ENCODE results near the gene LMAN2. TPM values are rescaled to one million over a fixed set of nuclear protein-coding genes. Genes with fewer than 3 reads are reported as not detected.
"Not testable (repeated sequence)": the region's sequence is repeated elsewhere in the genome, so short reads cannot be mapped to it uniquely, and the experiment has no call there.

LMAN2 gene
- total RNA-seq, 2 donors from 2014 or later, result 96.7 to 108 TPM

DNA sequence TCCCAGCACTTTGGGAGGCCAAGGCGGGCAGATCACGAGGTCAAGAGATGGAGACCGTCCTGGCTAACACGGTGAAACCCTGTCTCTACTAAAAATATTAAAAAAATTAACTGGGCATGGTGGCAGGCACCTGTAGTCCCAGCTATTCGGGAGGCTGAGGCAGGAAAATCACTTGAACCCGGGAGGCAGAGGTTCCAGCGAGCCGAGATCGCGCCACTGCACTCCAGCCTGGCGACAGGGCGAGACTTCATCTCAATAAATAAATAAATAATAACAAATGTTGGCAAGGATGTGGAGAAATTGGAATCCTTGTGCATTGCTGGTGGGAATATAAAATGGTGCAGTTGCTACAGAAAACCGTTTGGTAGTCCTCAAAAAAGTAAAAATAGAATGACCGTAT, 8.5 kb downstream of the LMAN2 start:
- H3K9me3 Mint-ChIP-seq; ATAC-seq; H3K27ac Mint-ChIP-seq; DNase-seq (ENCODE audit: low spot score in 2 of 2): not testable (repeated sequence)
- H3K36me3 Mint-ChIP-seq, result peaks cover 12 to 21% of the 10 kb centered on the region in 2 donors

DNA sequence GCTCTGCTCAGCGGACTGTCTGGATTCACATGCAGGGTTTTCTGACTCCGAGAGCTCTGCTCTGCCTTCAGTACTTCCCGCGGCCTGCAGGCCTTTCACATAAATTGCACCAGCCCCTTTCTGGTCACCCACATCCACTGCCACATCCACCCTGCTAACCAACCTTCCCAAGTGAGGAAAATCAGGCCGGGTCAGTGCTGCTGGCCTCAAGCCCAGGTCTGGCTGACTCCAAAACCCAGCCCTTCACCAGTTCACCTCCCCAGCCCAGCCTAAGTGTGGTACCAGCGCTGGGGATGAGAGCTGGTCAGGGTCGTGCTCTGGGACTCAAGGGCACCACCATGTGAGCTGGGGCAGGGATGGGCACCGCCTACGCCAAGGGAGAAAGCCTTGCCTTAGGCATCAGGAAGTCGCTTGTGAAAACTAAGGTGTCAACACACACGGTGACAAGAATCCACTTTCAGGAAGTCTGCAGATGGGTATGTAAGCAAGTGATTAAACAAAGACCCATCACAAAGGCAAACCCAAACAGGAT, 12.3 kb downstream of the LMAN2 start:
- H3K9me3 Mint-ChIP-seq, result no peaks in the 10 kb centered on the region
- ATAC-seq, result no peak
- H3K27ac Mint-ChIP-seq, result peak overlapping the region; percentile 22 to 70
- DNase-seq (ENCODE audit: low spot score in 2 of 2), result no peak
- H3K36me3 Mint-ChIP-seq, result peaks cover 18 to 32% of the 10 kb centered on the region in 2 donors

- DNase-seq (ENCODE audit: low spot score in 2 of 2) (no peak), ATAC-seq (no peak)
- peaks cover 22 to 32% of the 10 kb centered on the region in 2 donors for H3K36me3 Mint-ChIP-seq
- no peaks in the 10 kb centered on the region for H3K9me3 Mint-ChIP-seq
- H3K27ac Mint-ChIP-seq, result peak overlapping the region; percentile 22 to 53
Measured at GRCh38 chr5:177338251-177339106, 13.0 kb downstream of the LMAN2 start.

DNA sequence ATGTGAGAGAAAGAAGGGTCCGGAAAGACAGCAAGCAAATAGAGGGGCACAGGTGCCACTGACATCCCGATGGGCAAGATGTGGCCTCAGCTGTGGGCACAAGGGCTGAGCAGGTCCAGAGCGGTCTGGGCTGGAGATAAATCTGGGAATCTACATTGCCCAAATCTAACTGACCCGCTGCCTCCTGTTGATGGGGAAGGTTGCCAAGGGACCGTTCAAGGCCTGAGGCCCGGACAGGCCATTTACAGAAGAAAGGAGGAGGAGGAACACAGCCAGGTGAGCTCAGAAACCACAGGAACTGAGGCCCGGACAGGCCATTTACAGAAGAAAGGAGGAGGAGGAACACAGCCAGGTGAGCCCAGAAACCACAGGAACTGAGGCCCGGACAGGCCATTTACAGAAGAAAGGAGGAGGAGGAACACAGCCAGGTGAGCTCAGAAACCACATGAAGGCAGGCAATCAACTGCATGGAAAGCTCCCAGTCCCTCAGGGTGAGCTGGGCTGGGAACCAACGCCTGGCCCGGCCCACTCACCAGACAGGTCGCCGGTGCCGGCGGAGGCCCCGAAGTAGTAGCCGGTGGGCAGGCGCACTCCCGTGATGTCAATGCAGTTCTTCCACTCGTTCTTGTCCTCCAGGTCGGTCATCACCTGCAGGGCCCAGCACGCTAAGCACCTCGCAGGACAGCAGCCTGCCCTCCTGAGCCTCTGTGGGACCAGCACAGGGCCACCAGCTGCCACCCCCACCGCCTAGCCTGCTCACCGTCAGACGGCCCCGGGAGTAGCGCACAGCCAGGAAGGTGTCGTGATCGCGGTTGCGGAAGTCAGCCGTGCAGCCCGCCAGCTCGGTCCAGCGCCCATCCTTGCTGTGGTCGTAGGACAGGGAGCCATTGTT, 14.6 kb downstream of the LMAN2 start:
- H3K27ac Mint-ChIP-seq, result peak overlapping the region; percentile 25 to 60
- H3K36me3 Mint-ChIP-seq, result peaks cover 22 to 32% of the 10 kb centered on the region in 2 donors

DNA sequence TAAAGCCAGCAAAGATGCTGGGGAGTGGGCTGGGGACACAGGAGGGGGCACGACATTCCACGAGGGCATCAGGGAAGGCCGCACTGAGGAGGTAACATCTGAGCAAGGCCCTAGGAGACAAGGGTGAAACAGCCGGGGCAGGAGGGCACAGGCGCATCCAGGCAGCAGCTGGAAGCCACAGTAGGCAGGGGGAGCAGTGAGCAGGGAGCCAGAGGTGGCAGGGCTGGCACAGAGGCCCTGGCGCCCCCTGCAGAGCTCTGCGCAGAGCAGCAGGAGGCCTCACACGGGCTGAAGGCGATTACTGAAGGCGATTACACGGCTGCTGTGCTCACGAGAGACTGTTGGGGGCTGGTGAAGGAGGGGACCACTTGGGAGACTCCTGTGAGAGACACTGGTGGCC, 15.4 kb downstream of the LMAN2 start:
- ATAC-seq (peak; percentile 59 to 83), DNase-seq (ENCODE audit: low spot score in 2 of 2) (peak in 1 of 2 donors; percentile 48)
- Mint-ChIP-seq H3K36me3 (peaks cover 18 to 24% of the 10 kb centered on the region in 2 donors), H3K27ac (peak overlapping the region; percentile 25 to 60), H3K9me3 (no peaks in the 10 kb centered on the region)

More for the DNA sequence above, 14.6 kb downstream of the LMAN2 start:
- no peak for DNase-seq (ENCODE audit: low spot score in 2 of 2)
- ATAC-seq, result no peak
- H3K9me3 Mint-ChIP-seq, result no peaks in the 10 kb centered on the region

DNA sequence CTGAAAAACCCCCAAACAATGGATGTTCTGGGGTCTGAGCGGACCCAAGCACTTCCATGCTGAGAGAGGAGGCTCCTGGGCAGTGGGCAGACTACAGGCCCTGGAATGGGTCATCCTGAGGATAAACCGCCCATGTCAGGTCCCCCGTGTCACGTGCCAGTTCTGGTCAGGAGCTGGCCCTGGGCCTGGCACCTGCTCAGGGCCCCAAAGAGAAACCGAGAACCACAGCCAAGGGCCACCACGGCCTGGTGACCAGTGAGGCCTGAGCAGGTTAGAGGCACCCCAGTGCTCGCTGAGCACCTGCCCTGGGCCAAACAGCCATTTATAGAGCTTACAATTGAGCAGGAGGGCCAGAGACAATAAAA, 15.8 kb downstream of the LMAN2 start:
- H3K36me3 Mint-ChIP-seq, result peaks cover 18 to 24% of the 10 kb centered on the region in 2 donors
- peak overlapping the region; percentile 19 to 65 for H3K27ac Mint-ChIP-seq
- H3K9me3 Mint-ChIP-seq, result no peaks in the 10 kb centered on the region
- ATAC-seq (no peak), DNase-seq (ENCODE audit: low spot score in 2 of 2) (no peak)

GRCh38 chr5:177334781-177335700, 16.4 kb downstream of the LMAN2 start:
- H3K27ac Mint-ChIP-seq, result peak overlapping the region in 1 of 2 donors; percentile 65
- H3K36me3 Mint-ChIP-seq, result peaks cover 18 to 20% of the 10 kb centered on the region in 2 donors
- DNase-seq (ENCODE audit: low spot score in 2 of 2), result no peak
- no peak for ATAC-seq
- H3K9me3 Mint-ChIP-seq, result no peaks in the 10 kb centered on the region

- peak overlapping the region in 1 of 2 donors; percentile 44 for H3K27ac Mint-ChIP-seq
- H3K9me3 Mint-ChIP-seq, result no peaks in the 10 kb centered on the region
- DNase-seq (ENCODE audit: low spot score in 2 of 2) (no peak), ATAC-seq (no peak)
- H3K36me3 Mint-ChIP-seq, result peaks cover 10 to 11% of the 10 kb centered on the region in 2 donors
Measured at GRCh38 chr5:177334155-177334551, 17.3 kb downstream of the LMAN2 start.

DNA sequence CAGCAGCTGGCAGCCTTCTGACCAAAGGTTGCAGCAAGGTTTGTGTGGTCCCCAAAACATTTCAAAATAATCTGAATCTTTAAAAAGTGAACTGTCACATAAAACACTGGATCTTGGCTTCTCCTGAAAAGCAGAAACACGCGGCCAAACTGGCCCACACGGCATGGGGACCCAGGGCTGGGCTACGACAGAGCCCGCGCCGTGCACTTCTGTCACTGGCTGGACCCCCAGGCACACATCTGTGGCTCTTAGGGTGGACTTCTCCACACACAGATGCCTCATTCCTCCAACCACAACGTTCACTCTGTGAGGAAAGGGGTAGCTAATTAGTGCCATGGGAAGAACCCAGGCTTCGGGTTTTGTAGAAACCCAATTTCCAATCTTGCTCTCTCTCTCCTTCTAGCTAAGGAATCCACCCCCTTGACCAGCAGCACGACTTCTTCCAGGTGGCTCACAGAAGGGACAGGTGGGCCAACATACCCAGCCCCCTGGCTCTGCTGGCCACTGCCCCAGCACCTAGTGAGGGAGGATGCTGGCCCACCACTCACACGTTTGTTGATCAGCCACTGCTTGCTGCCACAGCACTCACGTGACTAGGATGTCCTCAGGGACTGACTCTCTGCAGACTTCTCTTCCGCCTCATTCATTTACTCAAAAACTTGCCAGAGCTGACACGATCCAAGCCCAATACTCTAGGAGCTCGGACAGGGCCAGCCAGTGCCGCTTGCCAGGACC, 17.9 kb downstream of the LMAN2 start:
- peaks cover 10 to 11% of the 10 kb centered on the region in 2 donors for H3K36me3 Mint-ChIP-seq
- no peak for DNase-seq (ENCODE audit: low spot score in 2 of 2)
- peak overlapping the region; percentile 23 to 44 for H3K27ac Mint-ChIP-seq
- ATAC-seq, result no peak
- H3K9me3 Mint-ChIP-seq, result no peaks in the 10 kb centered on the region

DNA sequence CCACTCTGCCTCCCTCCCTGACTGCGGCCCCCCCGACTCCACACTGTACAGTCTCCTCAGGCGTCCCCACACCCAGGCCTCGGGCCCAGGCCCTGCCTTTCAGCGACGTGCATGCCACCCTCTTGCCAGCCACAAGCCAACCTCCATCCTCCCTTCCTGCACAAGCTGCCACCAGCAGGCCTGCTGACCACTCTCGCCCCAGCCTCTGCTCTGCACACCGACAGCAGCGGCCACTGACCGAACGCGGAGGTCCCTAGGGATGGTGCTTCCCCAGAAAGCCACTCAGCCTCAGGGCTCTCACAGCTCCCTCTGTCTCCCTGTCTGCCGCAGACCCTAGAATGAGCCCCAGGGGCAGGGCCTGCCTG, 18.6 kb downstream of the LMAN2 start:
- no peaks in the 10 kb centered on the region for H3K9me3 Mint-ChIP-seq
- DNase-seq (ENCODE audit: low spot score in 2 of 2) (no peak), ATAC-seq (no peak)
- peak overlapping the region; percentile 23 to 66 for H3K27ac Mint-ChIP-seq
- peaks cover 10 to 11% of the 10 kb centered on the region in 2 donors for H3K36me3 Mint-ChIP-seq

- no peak for ATAC-seq
- Mint-ChIP-seq H3K27ac (peak overlapping the region in 1 of 2 donors; percentile 23), H3K9me3 (no peaks in the 10 kb centered on the region), H3K36me3 (peaks cover 10 to 11% of the 10 kb centered on the region in 2 donors)
- DNase-seq (ENCODE audit: low spot score in 2 of 2), result no peak
Measured at GRCh38 chr5:177332031-177332895, 19.2 kb downstream of the LMAN2 start.

GRCh38 chr5:177330991-177331842, 20.3 kb downstream of the LMAN2 start:
- Mint-ChIP-seq H3K36me3 (peaks cover 7 to 10% of the 10 kb centered on the region in 2 donors), H3K9me3 (no peaks in the 10 kb centered on the region), H3K27ac (peak overlapping the region in 1 of 2 donors; percentile 55)
- DNase-seq (ENCODE audit: low spot score in 2 of 2) (no peak), ATAC-seq (no peak)

- H3K36me3 Mint-ChIP-seq, result peaks cover 0 to 7% of the 10 kb centered on the region in 2 donors
- no peaks in the 10 kb centered on the region for H3K9me3 Mint-ChIP-seq
- DNase-seq (ENCODE audit: low spot score in 2 of 2) (no peak), ATAC-seq (no peak)
- no peak overlapping the region for H3K27ac Mint-ChIP-seq
Measured at GRCh38 chr5:177329883-177330282, 21.6 kb downstream of the LMAN2 start.
